Neural cell (in vitro differentiated cells): Measurements from ENCODE around the gene SH3GL1. TPM values are rescaled to one million over a fixed set of nuclear protein-coding genes. Genes with fewer than 3 reads are reported as not detected.

Source experiments
- H2AFZ ChIP-seq: fragments of 200-600, 300-800 bp; sonication (generic), shearing (Covaris generic); 2 replicates; pipeline ENCODE4 v1.6.0; 2014; ENCODE audit warnings: low read depth, mild to moderate bottlenecking, antibody characterized with exemption, low read length, moderate library complexity
- H3F3A ChIP-seq: fragments of 200-600 bp; shearing (Covaris generic); 2 replicates; pipeline ENCODE4 v1.6.1; 2016; ENCODE audit warnings: mild to moderate bottlenecking, moderate library complexity, mixed read lengths, antibody characterized with exemption, low read length; ENCODE audit not compliant: insufficient read depth, poor library complexity, severe bottlenecking
- H3K27ac ChIP-seq: fragments of 200-600, 300-800 bp; sonication (generic), shearing (Covaris generic); 2 replicates; pipeline ENCODE4 v1.5.1; 2014; ENCODE audit warnings: mild to moderate bottlenecking, low read length, moderate library complexity
- H3K27me3 ChIP-seq: fragments of 300-800, 200-600 bp; sonication (generic), shearing (Covaris generic); 2 replicates; pipeline ENCODE4 v1.6.0; 2014; ENCODE audit warnings: mild to moderate bottlenecking, low read depth, low read length, moderate library complexity; ENCODE audit not compliant: insufficient read depth
- H3K36me3 ChIP-seq: fragments of 300-800, 200-600 bp; sonication (generic), shearing (Covaris generic); 2 replicates; pipeline ENCODE4 v1.5.1; 2014; ENCODE audit warnings: mild to moderate bottlenecking, antibody characterized with exemption, low read length, moderate library complexity; ENCODE audit not compliant: insufficient read depth
- H3K4me2 ChIP-seq: fragments of 300-800, 200-600 bp; sonication (generic), shearing (Covaris generic); 2 replicates; pipeline ENCODE4 v1.6.0; 2014; ENCODE audit warnings: mild to moderate bottlenecking, low read length
- H3K4me3 ChIP-seq: fragments of 300-800, 200-600 bp; sonication (generic), shearing (Covaris generic); 2 replicates; pipeline ENCODE4 v1.5.1; 2014; ENCODE audit warnings: mild to moderate bottlenecking, low read length, moderate library complexity
- H3K79me2 ChIP-seq: fragments of 200-600 bp; shearing (Covaris generic); replicated peaks from 2 replicates; pipeline ENCODE4 v1.6.0; 2014; ENCODE audit warnings: mild to moderate bottlenecking, low read length, moderate library complexity; ENCODE audit not compliant: insufficient read depth
- H3K9ac ChIP-seq: fragments of 300-800, 200-600 bp; sonication (generic), shearing (Covaris generic); 2 replicates; pipeline ENCODE4 v1.6.1; 2016; ENCODE audit warnings: mild to moderate bottlenecking, low read length, mixed read lengths
- H3K9me2 ChIP-seq: fragments of 200-600 bp; shearing (Covaris generic); 2 replicates; pipeline ENCODE4 v1.6.1; 2016; ENCODE audit warnings: mild to moderate bottlenecking, low read length, mixed read lengths; ENCODE audit not compliant: insufficient read depth
- H3K9me3 ChIP-seq: fragments of 200-600, 300-800 bp; sonication (generic), shearing (Covaris generic); 2 replicates; pipeline ENCODE4 v1.6.1; 2016; ENCODE audit warnings: mild to moderate bottlenecking, mixed run types, low read length, moderate library complexity, mixed read lengths
- H4K20me1 ChIP-seq: fragments of 200-600 bp; shearing (Covaris generic); 2 replicates; pipeline ENCODE4 v1.6.1; 2016; ENCODE audit warnings: mild to moderate bottlenecking, mixed run types; ENCODE audit not compliant: insufficient read depth
- EP300 ChIP-seq: fragments of 450-650 bp; conservative IDR thresholded peaks from 2 replicates; pipeline ENCODE4 v1.6.1; 2014; ENCODE audit warnings: antibody characterized with exemption, mild to moderate bottlenecking, moderate library complexity; ENCODE audit not compliant: poor library complexity, severe bottlenecking
- EZH2 ChIP-seq: fragments of 200-600, 300-800 bp; shearing (Covaris generic), sonication (generic); IDR thresholded peaks from 2 replicates; pipeline ENCODE4 v1.6.1; 2014; ENCODE audit warnings: antibody characterized with exemption, low read length, borderline replicate concordance, mild to moderate bottlenecking; ENCODE audit not compliant: insufficient read depth, poor library complexity, severe bottlenecking
- MXI1 ChIP-seq: fragments of 450-650 bp; conservative IDR thresholded peaks from 2 replicates; pipeline ENCODE4 v1.6.1; 2014; ENCODE audit warnings: antibody characterized with exemption, mild to moderate bottlenecking; ENCODE audit not compliant: poor library complexity, severe bottlenecking
- POLR2AphosphoS5 ChIP-seq: IDR thresholded peaks from 2 replicates; pipeline ENCODE4 v1.6.1; 2012
- RAD21 ChIP-seq: fragments of 450-650 bp; conservative IDR thresholded peaks from 2 replicates; pipeline ENCODE4 v1.6.1; 2014; ENCODE audit warnings: antibody characterized with exemption, mild to moderate bottlenecking, moderate library complexity
- SMC3 ChIP-seq: fragments of 450-650 bp; conservative IDR thresholded peaks from 2 replicates; pipeline ENCODE4 v1.6.1; 2014; ENCODE audit warnings: antibody characterized with exemption, mild to moderate bottlenecking, moderate library complexity; ENCODE audit not compliant: poor library complexity
- TAF1 ChIP-seq: IDR thresholded peaks from 2 replicates; pipeline ENCODE4 v1.6.1; 2012; ENCODE audit warnings: low read depth
- polyA plus RNA-seq: library from polyadenylated mRNA; depleted of rRNA; stranded (reverse); fragments of >200 nt; gene quantifications from 2 replicates; pipeline ENCODE4 v1.2.3, GENCODE V29; 2014
- TF ChIP-seq, protein P1 (sequence below): fragments of 450-650 bp; IDR thresholded peaks from 2 replicates; pipeline ENCODE4 v1.5.1; 2014; ENCODE audit warnings: antibody characterized with exemption, mild to moderate bottlenecking, moderate library complexity; ENCODE audit not compliant: poor library complexity, severe bottlenecking
- TF ChIP-seq, protein P2 (sequence below): IDR thresholded peaks from 2 replicates; pipeline ENCODE4 v1.6.1; 2012; ENCODE audit warnings: borderline replicate concordance

Gene SH3GL1
- polyA plus RNA-seq, 1 donor from 2014 or later = 25.2 TPM

- Histone ChIP-seq H2AFZ (no peak overlapping the region), H3K36me3 (no peaks in the 10 kb centered on the region), H3K79me2 (peaks cover 4% of the 10 kb centered on the region), H3K27me3 (no peaks in the 10 kb centered on the region), H3K9me2 (no peaks in the 10 kb centered on the region), H4K20me1 (no peaks in the 10 kb centered on the region), H3K9me3 (no peaks in the 10 kb centered on the region), H3K27ac (no peak overlapping the region), H3K4me2 (no peak overlapping the region), H3F3A (no peaks in the 10 kb centered on the region), H3K4me3 (no peak overlapping the region), H3K9ac (no peak overlapping the region)
- TF ChIP-seq, protein P1, sequence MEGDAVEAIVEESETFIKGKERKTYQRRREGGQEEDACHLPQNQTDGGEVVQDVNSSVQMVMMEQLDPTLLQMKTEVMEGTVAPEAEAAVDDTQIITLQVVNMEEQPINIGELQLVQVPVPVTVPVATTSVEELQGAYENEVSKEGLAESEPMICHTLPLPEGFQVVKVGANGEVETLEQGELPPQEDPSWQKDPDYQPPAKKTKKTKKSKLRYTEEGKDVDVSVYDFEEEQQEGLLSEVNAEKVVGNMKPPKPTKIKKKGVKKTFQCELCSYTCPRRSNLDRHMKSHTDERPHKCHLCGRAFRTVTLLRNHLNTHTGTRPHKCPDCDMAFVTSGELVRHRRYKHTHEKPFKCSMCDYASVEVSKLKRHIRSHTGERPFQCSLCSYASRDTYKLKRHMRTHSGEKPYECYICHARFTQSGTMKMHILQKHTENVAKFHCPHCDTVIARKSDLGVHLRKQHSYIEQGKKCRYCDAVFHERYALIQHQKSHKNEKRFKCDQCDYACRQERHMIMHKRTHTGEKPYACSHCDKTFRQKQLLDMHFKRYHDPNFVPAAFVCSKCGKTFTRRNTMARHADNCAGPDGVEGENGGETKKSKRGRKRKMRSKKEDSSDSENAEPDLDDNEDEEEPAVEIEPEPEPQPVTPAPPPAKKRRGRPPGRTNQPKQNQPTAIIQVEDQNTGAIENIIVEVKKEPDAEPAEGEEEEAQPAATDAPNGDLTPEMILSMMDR = no peak
- TF ChIP-seq EZH2 (no peak), SMC3 (no peak), MXI1 (no peak), RAD21 (no peak), EP300 (no peak), POLR2AphosphoS5 (no peak), TAF1 (no peak)
- TF ChIP-seq, protein P2, sequence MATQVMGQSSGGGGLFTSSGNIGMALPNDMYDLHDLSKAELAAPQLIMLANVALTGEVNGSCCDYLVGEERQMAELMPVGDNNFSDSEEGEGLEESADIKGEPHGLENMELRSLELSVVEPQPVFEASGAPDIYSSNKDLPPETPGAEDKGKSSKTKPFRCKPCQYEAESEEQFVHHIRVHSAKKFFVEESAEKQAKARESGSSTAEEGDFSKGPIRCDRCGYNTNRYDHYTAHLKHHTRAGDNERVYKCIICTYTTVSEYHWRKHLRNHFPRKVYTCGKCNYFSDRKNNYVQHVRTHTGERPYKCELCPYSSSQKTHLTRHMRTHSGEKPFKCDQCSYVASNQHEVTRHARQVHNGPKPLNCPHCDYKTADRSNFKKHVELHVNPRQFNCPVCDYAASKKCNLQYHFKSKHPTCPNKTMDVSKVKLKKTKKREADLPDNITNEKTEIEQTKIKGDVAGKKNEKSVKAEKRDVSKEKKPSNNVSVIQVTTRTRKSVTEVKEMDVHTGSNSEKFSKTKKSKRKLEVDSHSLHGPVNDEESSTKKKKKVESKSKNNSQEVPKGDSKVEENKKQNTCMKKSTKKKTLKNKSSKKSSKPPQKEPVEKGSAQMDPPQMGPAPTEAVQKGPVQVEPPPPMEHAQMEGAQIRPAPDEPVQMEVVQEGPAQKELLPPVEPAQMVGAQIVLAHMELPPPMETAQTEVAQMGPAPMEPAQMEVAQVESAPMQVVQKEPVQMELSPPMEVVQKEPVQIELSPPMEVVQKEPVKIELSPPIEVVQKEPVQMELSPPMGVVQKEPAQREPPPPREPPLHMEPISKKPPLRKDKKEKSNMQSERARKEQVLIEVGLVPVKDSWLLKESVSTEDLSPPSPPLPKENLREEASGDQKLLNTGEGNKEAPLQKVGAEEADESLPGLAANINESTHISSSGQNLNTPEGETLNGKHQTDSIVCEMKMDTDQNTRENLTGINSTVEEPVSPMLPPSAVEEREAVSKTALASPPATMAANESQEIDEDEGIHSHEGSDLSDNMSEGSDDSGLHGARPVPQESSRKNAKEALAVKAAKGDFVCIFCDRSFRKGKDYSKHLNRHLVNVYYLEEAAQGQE = no peak
These were observed 13.9 kb upstream of the SH3GL1 start for GRCh38 chr19:4414144-4414799.

DNA sequence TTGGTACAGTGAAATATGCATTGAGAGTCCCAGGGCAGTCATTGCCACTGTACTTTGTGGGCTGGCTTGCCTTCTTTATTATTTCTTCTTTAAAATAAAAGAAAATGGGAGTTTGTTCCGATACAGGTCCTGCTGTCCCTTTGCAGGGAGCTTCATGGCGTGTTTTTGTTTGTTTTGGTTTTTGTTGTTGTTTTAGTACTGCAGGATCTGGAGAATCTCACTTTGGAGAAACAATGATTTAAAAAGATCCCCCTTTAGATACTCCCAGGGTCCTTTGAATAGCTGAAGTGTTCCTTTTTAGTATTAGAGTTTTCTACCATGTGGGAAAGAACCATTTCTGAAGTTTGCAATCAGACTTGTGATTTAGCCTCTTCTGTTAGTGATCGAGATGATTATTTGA is 13.2 kb upstream of the SH3GL1 start:
- no peaks in the 10 kb centered on the region for H3K9me3 ChIP-seq
- TF ChIP-seq SMC3 (no peak), TAF1 (no peak), RAD21 (no peak), EP300 (no peak), POLR2AphosphoS5 (no peak), EZH2 (no peak), MXI1 (no peak)
- TF ChIP-seq, protein P2 = no peak
- TF ChIP-seq, protein P1 = no peak
- no peaks in the 10 kb centered on the region for H3K36me3 ChIP-seq
- no peak overlapping the region for H3K4me3 ChIP-seq
- no peak overlapping the region for H3K27ac ChIP-seq
- no peaks in the 10 kb centered on the region for H3K9me2 ChIP-seq
- no peaks in the 10 kb centered on the region for H4K20me1 ChIP-seq
- peaks cover 4% of the 10 kb centered on the region for H3K79me2 ChIP-seq
- no peak overlapping the region for H3K9ac ChIP-seq
- H3F3A ChIP-seq = no peaks in the 10 kb centered on the region
- no peak overlapping the region for H2AFZ ChIP-seq
- H3K4me2 ChIP-seq = no peak overlapping the region
- no peaks in the 10 kb centered on the region for H3K27me3 ChIP-seq
